Tibial nerve (tissue), 3 donors: ENCODE data around the gene KLC1.

Experiments
- POLR2A ChIP-seq, 2 donors: fragments of 450-650 bp; IDR thresholded peaks; one replicate each; pipeline ENCODE4 v1.6.1; 2017; ENCODE audit warnings: antibody characterized with exemption in 2 of 2, mild to moderate bottlenecking in 2 of 2, moderate library complexity in 2 of 2
- TF ChIP-seq, protein P1 (sequence below), 5 experiments: fragments of 200-600 bp in 3 of 5; fragments of 450-650 bp in 2 of 5; sonication (generic) in 3 of 5; IDR thresholded peaks; one replicate each; pipeline ENCODE4 v1.5.1; 2016 to 2019; ENCODE audit warnings: antibody characterized with exemption in 5 of 5, mild to moderate bottlenecking in 3 of 5, moderate library complexity in 2 of 5

DNA sequence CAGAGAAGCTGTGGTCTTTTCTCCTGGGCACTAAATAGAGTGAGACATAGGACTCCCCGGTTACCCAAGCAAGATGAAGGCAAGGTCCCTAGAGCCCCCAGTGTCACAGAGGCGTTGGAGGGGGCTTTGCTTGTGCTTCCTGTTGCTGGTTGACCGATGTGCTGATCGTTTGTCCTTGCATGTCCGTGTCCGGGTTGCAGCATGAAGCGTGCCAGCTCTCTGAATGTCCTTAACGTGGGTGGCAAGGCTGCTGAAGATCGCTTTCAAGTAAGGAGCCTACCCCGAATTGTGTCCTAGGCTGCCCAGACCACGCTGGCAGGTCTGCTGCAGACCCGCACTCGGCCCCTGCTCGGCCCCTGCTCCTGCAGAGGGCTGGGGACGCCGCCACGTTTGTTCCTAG is 63.1 kb downstream of the KLC1 start:
- TF ChIP-seq, protein P1, sequence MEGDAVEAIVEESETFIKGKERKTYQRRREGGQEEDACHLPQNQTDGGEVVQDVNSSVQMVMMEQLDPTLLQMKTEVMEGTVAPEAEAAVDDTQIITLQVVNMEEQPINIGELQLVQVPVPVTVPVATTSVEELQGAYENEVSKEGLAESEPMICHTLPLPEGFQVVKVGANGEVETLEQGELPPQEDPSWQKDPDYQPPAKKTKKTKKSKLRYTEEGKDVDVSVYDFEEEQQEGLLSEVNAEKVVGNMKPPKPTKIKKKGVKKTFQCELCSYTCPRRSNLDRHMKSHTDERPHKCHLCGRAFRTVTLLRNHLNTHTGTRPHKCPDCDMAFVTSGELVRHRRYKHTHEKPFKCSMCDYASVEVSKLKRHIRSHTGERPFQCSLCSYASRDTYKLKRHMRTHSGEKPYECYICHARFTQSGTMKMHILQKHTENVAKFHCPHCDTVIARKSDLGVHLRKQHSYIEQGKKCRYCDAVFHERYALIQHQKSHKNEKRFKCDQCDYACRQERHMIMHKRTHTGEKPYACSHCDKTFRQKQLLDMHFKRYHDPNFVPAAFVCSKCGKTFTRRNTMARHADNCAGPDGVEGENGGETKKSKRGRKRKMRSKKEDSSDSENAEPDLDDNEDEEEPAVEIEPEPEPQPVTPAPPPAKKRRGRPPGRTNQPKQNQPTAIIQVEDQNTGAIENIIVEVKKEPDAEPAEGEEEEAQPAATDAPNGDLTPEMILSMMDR (IDR thresholded peaks at IDR 0.05): no peak
- no peak for TF ChIP-seq POLR2A (IDR thresholded peaks at IDR 0.05)
